ENCODE data around the gene AFAP1L2. TPM values are rescaled to one million over a fixed set of nuclear protein-coding genes. Genes with fewer than 3 reads are reported as not detected.

The AFAP1L2 gene
- polyA plus RNA-seq, 1 donor from 2014 or later, result 0.88 TPM

GRCh38 chr10:114310346-114310745 lies 94.0 kb downstream of the AFAP1L2 start:
- Histone ChIP-seq H3K4me3 (ENCODE audit: low read length) (no peak overlapping the region), H4K20me1 (ENCODE audit: insufficient read depth) (no peaks in the 10 kb centered on the region), H3K9me2 (ENCODE audit: insufficient read depth, low read length) (no peaks in the 10 kb centered on the region), H3F3A (ENCODE audit: insufficient read depth, low read length, poor library complexity, severe bottlenecking) (no peaks in the 10 kb centered on the region), H3K9me3 (ENCODE audit: low read length) (no peaks in the 10 kb centered on the region), H3K27ac (ENCODE audit: low read length) (no peak overlapping the region), H3K9ac (ENCODE audit: low read length) (no peak overlapping the region), H3K79me2 (replicated peaks; ENCODE audit: insufficient read depth, low read length) (no peaks in the 10 kb centered on the region), H3K27me3 (ENCODE audit: insufficient read depth, low read depth, low read length) (no peaks in the 10 kb centered on the region), H3K36me3 (ENCODE audit: insufficient read depth, low read length) (no peaks in the 10 kb centered on the region), H3K4me2 (ENCODE audit: low read length) (no peak overlapping the region), H2AFZ (ENCODE audit: low read depth, low read length) (no peak overlapping the region)
- TF ChIP-seq MXI1 (conservative IDR thresholded peaks at IDR 0.05; ENCODE audit: poor library complexity, severe bottlenecking), result no peak
- no peak for TF ChIP-seq POLR2AphosphoS5 (IDR thresholded peaks at IDR 0.05)
- no peak for TF ChIP-seq SMC3 (conservative IDR thresholded peaks at IDR 0.05; ENCODE audit: poor library complexity)
- no peak for TF ChIP-seq RAD21 (conservative IDR thresholded peaks at IDR 0.05)
- no peak for TF ChIP-seq EP300 (conservative IDR thresholded peaks at IDR 0.05; ENCODE audit: poor library complexity, severe bottlenecking)
- no peak for TF ChIP-seq EZH2 (IDR thresholded peaks at IDR 0.05; ENCODE audit: borderline replicate concordance, insufficient read depth, low read length, poor library complexity, severe bottlenecking)

DNA sequence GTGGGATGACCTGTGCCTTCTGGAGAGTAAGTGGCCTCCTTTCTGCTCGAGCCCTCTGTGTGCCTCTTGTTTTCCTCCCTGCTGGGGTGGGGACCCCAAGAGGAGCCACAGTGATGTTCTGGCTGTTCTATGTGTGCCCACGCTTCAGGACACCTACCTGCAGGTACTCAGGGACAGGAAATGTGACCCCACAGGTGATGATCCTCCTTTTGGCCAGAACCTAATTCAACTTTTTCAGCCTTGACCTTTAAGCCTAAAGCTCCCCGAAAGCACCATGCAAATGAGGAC lies 95.0 kb downstream of the AFAP1L2 start:
- no peaks in the 10 kb centered on the region for H3K9me2 ChIP-seq (ENCODE audit: insufficient read depth, low read length)
- peaks cover under 1% of the 10 kb centered on the region for H3F3A ChIP-seq (ENCODE audit: insufficient read depth, low read length, poor library complexity, severe bottlenecking)
- H4K20me1 ChIP-seq (ENCODE audit: insufficient read depth), result no peaks in the 10 kb centered on the region
- no peaks in the 10 kb centered on the region for H3K36me3 ChIP-seq (ENCODE audit: insufficient read depth, low read length)
- H3K27ac ChIP-seq (ENCODE audit: low read length), result no peak overlapping the region
- no peak overlapping the region for H3K4me3 ChIP-seq (ENCODE audit: low read length)
- H3K9me3 ChIP-seq (ENCODE audit: low read length), result no peaks in the 10 kb centered on the region
- H2AFZ ChIP-seq (ENCODE audit: low read depth, low read length), result no peak overlapping the region
- TF ChIP-seq SMC3 (conservative IDR thresholded peaks at IDR 0.05; ENCODE audit: poor library complexity) (no peak), RAD21 (conservative IDR thresholded peaks at IDR 0.05) (no peak), EZH2 (IDR thresholded peaks at IDR 0.05; ENCODE audit: borderline replicate concordance, insufficient read depth, low read length, poor library complexity, severe bottlenecking) (no peak), MXI1 (conservative IDR thresholded peaks at IDR 0.05; ENCODE audit: poor library complexity, severe bottlenecking) (no peak), TAF1 (IDR thresholded peaks at IDR 0.05; ENCODE audit: low read depth) (no peak), EP300 (conservative IDR thresholded peaks at IDR 0.05; ENCODE audit: poor library complexity, severe bottlenecking) (no peak), POLR2AphosphoS5 (IDR thresholded peaks at IDR 0.05) (no peak)
- TF ChIP-seq, protein P1, sequence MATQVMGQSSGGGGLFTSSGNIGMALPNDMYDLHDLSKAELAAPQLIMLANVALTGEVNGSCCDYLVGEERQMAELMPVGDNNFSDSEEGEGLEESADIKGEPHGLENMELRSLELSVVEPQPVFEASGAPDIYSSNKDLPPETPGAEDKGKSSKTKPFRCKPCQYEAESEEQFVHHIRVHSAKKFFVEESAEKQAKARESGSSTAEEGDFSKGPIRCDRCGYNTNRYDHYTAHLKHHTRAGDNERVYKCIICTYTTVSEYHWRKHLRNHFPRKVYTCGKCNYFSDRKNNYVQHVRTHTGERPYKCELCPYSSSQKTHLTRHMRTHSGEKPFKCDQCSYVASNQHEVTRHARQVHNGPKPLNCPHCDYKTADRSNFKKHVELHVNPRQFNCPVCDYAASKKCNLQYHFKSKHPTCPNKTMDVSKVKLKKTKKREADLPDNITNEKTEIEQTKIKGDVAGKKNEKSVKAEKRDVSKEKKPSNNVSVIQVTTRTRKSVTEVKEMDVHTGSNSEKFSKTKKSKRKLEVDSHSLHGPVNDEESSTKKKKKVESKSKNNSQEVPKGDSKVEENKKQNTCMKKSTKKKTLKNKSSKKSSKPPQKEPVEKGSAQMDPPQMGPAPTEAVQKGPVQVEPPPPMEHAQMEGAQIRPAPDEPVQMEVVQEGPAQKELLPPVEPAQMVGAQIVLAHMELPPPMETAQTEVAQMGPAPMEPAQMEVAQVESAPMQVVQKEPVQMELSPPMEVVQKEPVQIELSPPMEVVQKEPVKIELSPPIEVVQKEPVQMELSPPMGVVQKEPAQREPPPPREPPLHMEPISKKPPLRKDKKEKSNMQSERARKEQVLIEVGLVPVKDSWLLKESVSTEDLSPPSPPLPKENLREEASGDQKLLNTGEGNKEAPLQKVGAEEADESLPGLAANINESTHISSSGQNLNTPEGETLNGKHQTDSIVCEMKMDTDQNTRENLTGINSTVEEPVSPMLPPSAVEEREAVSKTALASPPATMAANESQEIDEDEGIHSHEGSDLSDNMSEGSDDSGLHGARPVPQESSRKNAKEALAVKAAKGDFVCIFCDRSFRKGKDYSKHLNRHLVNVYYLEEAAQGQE (IDR thresholded peaks at IDR 0.05; ENCODE audit: borderline replicate concordance), result no peak
- TF ChIP-seq, protein P2, sequence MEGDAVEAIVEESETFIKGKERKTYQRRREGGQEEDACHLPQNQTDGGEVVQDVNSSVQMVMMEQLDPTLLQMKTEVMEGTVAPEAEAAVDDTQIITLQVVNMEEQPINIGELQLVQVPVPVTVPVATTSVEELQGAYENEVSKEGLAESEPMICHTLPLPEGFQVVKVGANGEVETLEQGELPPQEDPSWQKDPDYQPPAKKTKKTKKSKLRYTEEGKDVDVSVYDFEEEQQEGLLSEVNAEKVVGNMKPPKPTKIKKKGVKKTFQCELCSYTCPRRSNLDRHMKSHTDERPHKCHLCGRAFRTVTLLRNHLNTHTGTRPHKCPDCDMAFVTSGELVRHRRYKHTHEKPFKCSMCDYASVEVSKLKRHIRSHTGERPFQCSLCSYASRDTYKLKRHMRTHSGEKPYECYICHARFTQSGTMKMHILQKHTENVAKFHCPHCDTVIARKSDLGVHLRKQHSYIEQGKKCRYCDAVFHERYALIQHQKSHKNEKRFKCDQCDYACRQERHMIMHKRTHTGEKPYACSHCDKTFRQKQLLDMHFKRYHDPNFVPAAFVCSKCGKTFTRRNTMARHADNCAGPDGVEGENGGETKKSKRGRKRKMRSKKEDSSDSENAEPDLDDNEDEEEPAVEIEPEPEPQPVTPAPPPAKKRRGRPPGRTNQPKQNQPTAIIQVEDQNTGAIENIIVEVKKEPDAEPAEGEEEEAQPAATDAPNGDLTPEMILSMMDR (IDR thresholded peaks at IDR 0.05; ENCODE audit: poor library complexity, severe bottlenecking), result no peak
- no peak overlapping the region for H3K4me2 ChIP-seq (ENCODE audit: low read length)
- no peak overlapping the region for H3K9ac ChIP-seq (ENCODE audit: low read length)
- no peaks in the 10 kb centered on the region for H3K27me3 ChIP-seq (ENCODE audit: insufficient read depth, low read depth, low read length)
- H3K79me2 ChIP-seq (replicated peaks; ENCODE audit: insufficient read depth, low read length), result no peaks in the 10 kb centered on the region

All from neural cell (in vitro differentiated cells).